ENCODE results near the gene HYAL3. TPM values are rescaled to one million over a fixed set of nuclear protein-coding genes. Genes with fewer than 3 reads are reported as not detected.
A peak's percentile ranks its signal among the peaks of the same experiment; 100 is the strongest.
"Not testable (repeated sequence)": the region's sequence is repeated elsewhere in the genome, so short reads cannot be mapped to it uniquely, and the experiment has no call there.

The HYAL3 gene
- total RNA-seq, 2 donors from 2014 or later, result 2.7 to 3.7 TPM

GRCh38 chr3:50255251-50255615, 44.0 kb downstream of the HYAL3 start:
- peaks cover 13% of the 10 kb centered on the region for H3K4me1 Mint-ChIP-seq
- H3K36me3 Mint-ChIP-seq (ENCODE audit: low read depth), result no peaks in the 10 kb centered on the region
- H3K27ac Mint-ChIP-seq, result no peak overlapping the region
- no peak for ATAC-seq
- no peaks in the 10 kb centered on the region for H3K27me3 Mint-ChIP-seq
- no peak for DNase-seq
- no peaks in the 10 kb centered on the region for H3K9me3 ChIP-seq (ENCODE audit: control insufficient read depth, low read length, poor library complexity, severe bottlenecking)
- no peak overlapping the region for H3K4me3 Mint-ChIP-seq

GRCh38 chr3:50254577-50255250, 44.5 kb downstream of the HYAL3 start:
- Mint-ChIP-seq H3K36me3 (ENCODE audit: low read depth) (no peaks in the 10 kb centered on the region), H3K27me3 (no peaks in the 10 kb centered on the region), H3K4me1 (peaks cover 14% of the 10 kb centered on the region), H3K4me3 (no peak overlapping the region), H3K27ac (peak overlapping the region; percentile 80)
- ATAC-seq (no peak), DNase-seq (no peak)
- no peaks in the 10 kb centered on the region for H3K9me3 ChIP-seq (ENCODE audit: control insufficient read depth, low read length, poor library complexity, severe bottlenecking)

- DNase-seq, result no peak
- Mint-ChIP-seq H3K4me3 (peak overlapping the region; percentile 41), H3K36me3 (ENCODE audit: low read depth) (peaks cover 2% of the 10 kb centered on the region), H3K27ac (peak overlapping the region; percentile 19), H3K4me1 (peaks cover 25% of the 10 kb centered on the region), H3K27me3 (no peaks in the 10 kb centered on the region)
- no peak for ATAC-seq
- no peaks in the 10 kb centered on the region for H3K9me3 ChIP-seq (ENCODE audit: control insufficient read depth, low read length, poor library complexity, severe bottlenecking)
These were observed 48.0 kb downstream of the HYAL3 start for GRCh38 chr3:50251220-50251619.

- Mint-ChIP-seq H3K27ac (peak overlapping the region; percentile 49), H3K27me3 (no peaks in the 10 kb centered on the region), H3K36me3 (ENCODE audit: low read depth) (peaks cover 2% of the 10 kb centered on the region), H3K4me1 (peaks cover 29% of the 10 kb centered on the region), H3K4me3 (no peak overlapping the region)
- ATAC-seq (no peak), DNase-seq (no peak)
- no peaks in the 10 kb centered on the region for H3K9me3 ChIP-seq (ENCODE audit: control insufficient read depth, low read length, poor library complexity, severe bottlenecking)
These were observed 48.7 kb downstream of the HYAL3 start for GRCh38 chr3:50250514-50250913.

GRCh38 chr3:50249457-50249856, 49.7 kb downstream of the HYAL3 start:
- Mint-ChIP-seq H3K27ac (no peak overlapping the region), H3K4me1 (peaks cover 36% of the 10 kb centered on the region), H3K4me3 (no peak overlapping the region), H3K36me3 (ENCODE audit: low read depth) (peaks cover 2% of the 10 kb centered on the region), H3K27me3 (no peaks in the 10 kb centered on the region)
- ATAC-seq (no peak), DNase-seq (no peak)
- H3K9me3 ChIP-seq (ENCODE audit: control insufficient read depth, low read length, poor library complexity, severe bottlenecking), result no peaks in the 10 kb centered on the region

- DNase-seq (no peak), ATAC-seq (no peak)
- Mint-ChIP-seq H3K36me3 (ENCODE audit: low read depth) (peaks cover 2% of the 10 kb centered on the region), H3K27me3 (no peaks in the 10 kb centered on the region), H3K4me3 (no peak overlapping the region), H3K27ac (peak overlapping the region; percentile 95), H3K4me1 (peaks cover 44% of the 10 kb centered on the region)
- no peaks in the 10 kb centered on the region for H3K9me3 ChIP-seq (ENCODE audit: control insufficient read depth, low read length, poor library complexity, severe bottlenecking)
These were observed 50.8 kb downstream of the HYAL3 start for GRCh38 chr3:50248387-50248786.

- peaks cover 54% of the 10 kb centered on the region for H3K4me1 Mint-ChIP-seq
- DNase-seq (peak; percentile 51 to 69 (median 53)), ATAC-seq (peak; percentile 84)
- H3K36me3 Mint-ChIP-seq (ENCODE audit: low read depth), result peaks cover 2% of the 10 kb centered on the region
- H3K4me3 Mint-ChIP-seq, result peak overlapping the region; percentile 84
- H3K9me3 ChIP-seq (ENCODE audit: control insufficient read depth, low read length, poor library complexity, severe bottlenecking), result no peaks in the 10 kb centered on the region
- H3K27ac Mint-ChIP-seq, result peak overlapping the region; percentile 95
- no peaks in the 10 kb centered on the region for H3K27me3 Mint-ChIP-seq
These were observed 52.7 kb downstream of the HYAL3 start for GRCh38 chr3:50246517-50246954.

GRCh38 chr3:50245831-50246516, 53.2 kb downstream of the HYAL3 start:
- peak; percentile 85 for ATAC-seq
- Mint-ChIP-seq H3K4me1 (peaks cover 54% of the 10 kb centered on the region), H3K27ac (peak overlapping the region; percentile 95), H3K4me3 (peak overlapping the region; percentile 84), H3K36me3 (ENCODE audit: low read depth) (peaks cover 2% of the 10 kb centered on the region), H3K27me3 (no peaks in the 10 kb centered on the region)
- DNase-seq, result peak; percentile 92 to 99 (median 98)
- H3K9me3 ChIP-seq (ENCODE audit: control insufficient read depth, low read length, poor library complexity, severe bottlenecking), result no peaks in the 10 kb centered on the region

- ATAC-seq (no peak), DNase-seq (no peak)
- Mint-ChIP-seq H3K27ac (peak overlapping the region; percentile 95), H3K4me3 (peak overlapping the region; percentile 84), H3K27me3 (no peaks in the 10 kb centered on the region), H3K4me1 (peaks cover 53% of the 10 kb centered on the region), H3K36me3 (ENCODE audit: low read depth) (peaks cover 2% of the 10 kb centered on the region)
- H3K9me3 ChIP-seq (ENCODE audit: control insufficient read depth, low read length, poor library complexity, severe bottlenecking), result no peaks in the 10 kb centered on the region
These were observed 53.9 kb downstream of the HYAL3 start for GRCh38 chr3:50245251-50245745.

GRCh38 chr3:50244813-50245212, 54.4 kb downstream of the HYAL3 start:
- peak overlapping the region; percentile 84 for H3K4me3 Mint-ChIP-seq
- H3K27ac Mint-ChIP-seq, result peak overlapping the region; percentile 95
- not testable (repeated sequence) for ATAC-seq; H3K9me3 ChIP-seq (ENCODE audit: control insufficient read depth, low read length, poor library complexity, severe bottlenecking); H3K27me3 Mint-ChIP-seq; H3K36me3 Mint-ChIP-seq (ENCODE audit: low read depth); DNase-seq
- H3K4me1 Mint-ChIP-seq, result peaks cover 53% of the 10 kb centered on the region

- Mint-ChIP-seq H3K27ac (peak overlapping the region; percentile 95), H3K36me3 (ENCODE audit: low read depth) (peaks cover 2% of the 10 kb centered on the region), H3K27me3 (no peaks in the 10 kb centered on the region), H3K4me3 (peak overlapping the region; percentile 31), H3K4me1 (peaks cover 64% of the 10 kb centered on the region)
- DNase-seq, result no peak
- no peaks in the 10 kb centered on the region for H3K9me3 ChIP-seq (ENCODE audit: control insufficient read depth, low read length, poor library complexity, severe bottlenecking)
- no peak for ATAC-seq
These were observed 55.7 kb downstream of the HYAL3 start for GRCh38 chr3:50243543-50243895.

GRCh38 chr3:50242851-50243542, 56.2 kb downstream of the HYAL3 start:
- no peaks in the 10 kb centered on the region for H3K27me3 Mint-ChIP-seq
- no peaks in the 10 kb centered on the region for H3K36me3 Mint-ChIP-seq (ENCODE audit: low read depth)
- no peak for ATAC-seq
- peak overlapping the region; percentile 95 for H3K27ac Mint-ChIP-seq
- DNase-seq, result peak in 1 of 3 donors; percentile 50
- peak overlapping the region; percentile 85 for H3K4me3 Mint-ChIP-seq
- no peaks in the 10 kb centered on the region for H3K9me3 ChIP-seq (ENCODE audit: control insufficient read depth, low read length, poor library complexity, severe bottlenecking)
- peaks cover 66% of the 10 kb centered on the region for H3K4me1 Mint-ChIP-seq
